NT2/D1 (cell line): ENCODE data around the gene LAGE3.
A peak's percentile ranks its signal among the peaks of the same experiment; 100 is the strongest.

ENCODE experiments used
- DNase-seq: peaks from one replicate; pipeline ENCODE4 v3.0.0-alpha.2; 2011; ENCODE audit warnings: low read depth, low spot score
- H3K27me3 ChIP-seq: 2 replicates; pipeline ENCODE4 v1.6.0; 2011; ENCODE audit warnings: mild to moderate bottlenecking; ENCODE audit not compliant: insufficient read length, insufficient read depth
- H3K36me3 ChIP-seq: 2 replicates; pipeline ENCODE4 v1.6.1; 2011; ENCODE audit warnings: mild to moderate bottlenecking, low read length, mixed read lengths; ENCODE audit not compliant: insufficient read depth, insufficient read length
- H3K4me1 ChIP-seq: 2 replicates; pipeline ENCODE4 v1.5.1; 2011; ENCODE audit not compliant: insufficient read depth, insufficient read length
- H3K4me3 ChIP-seq: 2 replicates; pipeline ENCODE4 v1.5.1; 2011; ENCODE audit warnings: low read depth; ENCODE audit not compliant: insufficient read length
- H3K9ac ChIP-seq: 2 replicates; pipeline ENCODE4 v1.6.0; 2011; ENCODE audit warnings: low read depth; ENCODE audit not compliant: insufficient read length
- H3K9me3 ChIP-seq: 2 replicates; pipeline ENCODE4 v1.5.1; 2011; ENCODE audit warnings: mild to moderate bottlenecking, low read length; ENCODE audit not compliant: insufficient read depth
- SUZ12 ChIP-seq: IDR thresholded peaks from 2 replicates; pipeline ENCODE4 v1.6.1; 2011; ENCODE audit not compliant: insufficient read length, insufficient read depth; ENCODE audit errors: extremely low read depth
- YY1 ChIP-seq: IDR thresholded peaks from 2 replicates; pipeline ENCODE4 v1.6.1; 2011; ENCODE audit not compliant: insufficient read length, insufficient read depth
- ZNF274 ChIP-seq: IDR thresholded peaks from 2 replicates; pipeline ENCODE4 v1.6.1; 2011; ENCODE audit warnings: mild to moderate bottlenecking, low read depth, low read length

The LAGE3 gene

GRCh38 chrX:154481911-154482601 lies 3.0 kb upstream of the LAGE3 start:
- no peak overlapping the region for H3K9ac ChIP-seq
- TF ChIP-seq SUZ12 = no peak
- H3K27me3 ChIP-seq = no peaks in the 10 kb centered on the region
- no peaks in the 10 kb centered on the region for H3K9me3 ChIP-seq
- DNase-seq = no peak
- peaks cover 21% of the 10 kb centered on the region for H3K36me3 ChIP-seq
- no peak overlapping the region for H3K4me3 ChIP-seq
- no peaks in the 10 kb centered on the region for H3K4me1 ChIP-seq

- DNase-seq = no peak
- Histone ChIP-seq H3K27me3 (no peaks in the 10 kb centered on the region), H3K9ac (no peak overlapping the region), H3K4me3 (no peak overlapping the region), H3K9me3 (no peaks in the 10 kb centered on the region), H3K36me3 (peaks cover 25% of the 10 kb centered on the region), H3K4me1 (no peaks in the 10 kb centered on the region)
- TF ChIP-seq ZNF274 (no peak), YY1 (no peak), SUZ12 (no peak)
Observed at GRCh38 chrX:154481195-154481594, 2.1 kb upstream of the LAGE3 start.

- no peak for TF ChIP-seq SUZ12
- TF ChIP-seq ZNF274 = no peak
- TF ChIP-seq YY1 = no peak
- Histone ChIP-seq H3K4me1 (no peaks in the 10 kb centered on the region), H3K27me3 (no peaks in the 10 kb centered on the region), H3K9me3 (no peaks in the 10 kb centered on the region), H3K36me3 (peaks cover 8% of the 10 kb centered on the region), H3K4me3 (peak overlapping the region; percentile 39), H3K9ac (peak overlapping the region; percentile 80)
- DNase-seq = no peak
Observed at GRCh38 chrX:154477891-154478477, 1.1 kb downstream of the LAGE3 start.

GRCh38 chrX:154476821-154477220 lies 2.3 kb downstream of the LAGE3 start:
- no peak for TF ChIP-seq ZNF274
- TF ChIP-seq YY1 = no peak
- TF ChIP-seq SUZ12 = no peak
- peaks cover 12% of the 10 kb centered on the region for H3K36me3 ChIP-seq
- no peak overlapping the region for H3K4me3 ChIP-seq
- no peaks in the 10 kb centered on the region for H3K9me3 ChIP-seq
- no peaks in the 10 kb centered on the region for H3K27me3 ChIP-seq
- no peak for DNase-seq
- H3K9ac ChIP-seq = no peak overlapping the region
- H3K4me1 ChIP-seq = no peaks in the 10 kb centered on the region

GRCh38 chrX:154473683-154474082 lies 5.4 kb downstream of the LAGE3 start:
- Histone ChIP-seq H3K9ac (no peak overlapping the region), H3K4me1 (no peaks in the 10 kb centered on the region), H3K27me3 (no peaks in the 10 kb centered on the region), H3K36me3 (peaks cover 38% of the 10 kb centered on the region), H3K9me3 (no peaks in the 10 kb centered on the region), H3K4me3 (no peak overlapping the region)
- TF ChIP-seq SUZ12 = no peak
- DNase-seq = no peak

GRCh38 chrX:154472685-154473632 lies 6.1 kb downstream of the LAGE3 start:
- Histone ChIP-seq H3K4me3 (no peak overlapping the region), H3K4me1 (no peaks in the 10 kb centered on the region), H3K36me3 (peaks cover 42% of the 10 kb centered on the region), H3K9ac (no peak overlapping the region), H3K9me3 (no peaks in the 10 kb centered on the region), H3K27me3 (no peaks in the 10 kb centered on the region)
- no peak for DNase-seq
- TF ChIP-seq YY1 = no peak
- no peak for TF ChIP-seq SUZ12
- no peak for TF ChIP-seq ZNF274
